HEK293 (cell line): ENCODE data around the gene PTPRN2.

Experiments
- CTCF ChIA-PET: fragments of 350-600 bp; formaldehyde crosslinking; extraction: SDS; loops from one replicate; lab custom pipeline; 2021; ENCODE audit warnings: antibody characterized with exemption; lab: Yijun Ruan, JAX
- POLR2A ChIA-PET: fragments of 300-600 bp; formaldehyde crosslinking; extraction: SDS; loops from one replicate; lab custom pipeline; 2020; ENCODE audit warnings: antibody characterized with exemption, inconsistent platforms; lab: Yijun Ruan, JAX
- H3K27ac ChIP-seq: fragments of 200-500 bp; sonication (Bioruptor generic); 2 replicates; pipeline ENCODE4 v1.5.1; 2014; ENCODE audit warnings: low read depth, low read length, control low read depth, inconsistent platforms; ENCODE audit errors: extremely low read depth
- H3K36me3 ChIP-seq, 2 experiments: fragments of 200-500 bp in 1 of 2; sonication (Bioruptor generic) in 1 of 2; 1 replicate in 1 of 2; 2 replicates in 1 of 2; pipeline ENCODE4 v1.5.1; 2014 to 2017; ENCODE audit warnings: inconsistent platforms in 2 of 2, low read length in 2 of 2; ENCODE audit not compliant: control insufficient read depth in 2 of 2, insufficient read depth in 1 of 2
- H3K4me1 ChIP-seq: fragments of 200-500 bp; sonication (Bioruptor generic); 2 replicates; pipeline ENCODE4 v1.5.1; 2014; ENCODE audit warnings: mild to moderate bottlenecking, low read length, inconsistent platforms; ENCODE audit not compliant: control insufficient read depth, insufficient read depth
- H3K4me3 ChIP-seq: 2 replicates; pipeline ENCODE4 v1.5.1; 2011; ENCODE audit warnings: low read depth, mild to moderate bottlenecking, control low read depth, low read length, moderate library complexity
- H3K9me3 ChIP-seq: fragments of 200-500 bp; sonication (Bioruptor generic); 2 replicates; pipeline ENCODE4 v1.5.1; 2014; ENCODE audit warnings: low read depth, low read length, inconsistent platforms; ENCODE audit not compliant: control insufficient read depth, insufficient read depth
- IKZF3 ChIP-seq: fragments of 450-650 bp; IDR thresholded peaks from 2 replicates; pipeline ENCODE4 v1.5.0; 2018; ENCODE audit warnings: missing biosample characterization, mild to moderate bottlenecking, missing genetic modification characterization, moderate library complexity
- KLF17 ChIP-seq: fragments of 450-650 bp; formaldehyde crosslinking; IDR thresholded peaks from 2 replicates; pipeline ENCODE4 v1.5.1; 2016; ENCODE audit warnings: missing biosample characterization, missing genetic modification characterization
- PRDM4 ChIP-seq: fragments of 450-650 bp; formaldehyde crosslinking; IDR thresholded peaks from 2 replicates; pipeline ENCODE4 v1.5.1; 2017; ENCODE audit warnings: missing biosample characterization, missing genetic modification characterization
- SETDB1 ChIP-seq: IDR thresholded peaks from one replicate; pipeline ENCODE4 v1.6.1; 2017; ENCODE audit warnings: mild to moderate bottlenecking, low read length, moderate library complexity, mixed read lengths; ENCODE audit not compliant: insufficient read length
- ZNF132 ChIP-seq: fragments of 450-650 bp; formaldehyde crosslinking; IDR thresholded peaks from 2 replicates; pipeline ENCODE4 v1.5.1; 2017; ENCODE audit warnings: missing biosample characterization, missing genetic modification characterization, borderline replicate concordance
- ZNF157 ChIP-seq: fragments of 450-650 bp; formaldehyde crosslinking; IDR thresholded peaks from 2 replicates; pipeline ENCODE4 v1.5.1; 2016; ENCODE audit warnings: missing biosample characterization, missing genetic modification characterization
- ZNF211 ChIP-seq: fragments of 450-650 bp; formaldehyde crosslinking; IDR thresholded peaks from 2 replicates; pipeline ENCODE4 v1.5.1; 2016; ENCODE audit warnings: low read depth, missing biosample characterization, missing genetic modification characterization
- ZNF449 ChIP-seq: fragments of 450-650 bp; formaldehyde crosslinking; IDR thresholded peaks from 2 replicates; pipeline ENCODE4 v1.5.1; 2017; ENCODE audit warnings: missing biosample characterization, mild to moderate bottlenecking, missing genetic modification characterization, moderate library complexity
- ZNF501 ChIP-seq: fragments of 450-650 bp; formaldehyde crosslinking; IDR thresholded peaks from 2 replicates; pipeline ENCODE4 v1.5.1; 2016; ENCODE audit warnings: missing biosample characterization, missing genetic modification characterization
- ZNF654 ChIP-seq: fragments of 450-650 bp; formaldehyde crosslinking; IDR thresholded peaks from 2 replicates; pipeline ENCODE4 v1.5.1; 2016; ENCODE audit warnings: low read depth, missing biosample characterization, missing genetic modification characterization
- ZNF791 ChIP-seq: fragments of 450-650 bp; formaldehyde crosslinking; IDR thresholded peaks from 2 replicates; pipeline ENCODE4 v1.5.1; 2016; ENCODE audit warnings: missing biosample characterization, missing genetic modification characterization
- ZNF837 ChIP-seq: fragments of 450-650 bp; formaldehyde crosslinking; IDR thresholded peaks from 2 replicates; pipeline ENCODE4 v1.5.1; 2016; ENCODE audit warnings: missing biosample characterization, missing genetic modification characterization
- ZXDB ChIP-seq: fragments of 450-650 bp; formaldehyde crosslinking; IDR thresholded peaks from 2 replicates; pipeline ENCODE4 v1.5.1; 2016; ENCODE audit warnings: missing biosample characterization, missing genetic modification characterization
- TF ChIP-seq, protein P1 (sequence below): fragments of 450-650 bp; formaldehyde crosslinking; IDR thresholded peaks from 2 replicates; pipeline ENCODE4 v1.5.1; 2016; ENCODE audit warnings: missing biosample characterization, missing genetic modification characterization
- TF ChIP-seq, protein P2 (sequence below): fragments of 450-650 bp; formaldehyde crosslinking; IDR thresholded peaks from 2 replicates; pipeline ENCODE4 v1.5.1; 2016; ENCODE audit warnings: missing biosample characterization, missing genetic modification characterization, low read depth

Gene PTPRN2

DNA sequence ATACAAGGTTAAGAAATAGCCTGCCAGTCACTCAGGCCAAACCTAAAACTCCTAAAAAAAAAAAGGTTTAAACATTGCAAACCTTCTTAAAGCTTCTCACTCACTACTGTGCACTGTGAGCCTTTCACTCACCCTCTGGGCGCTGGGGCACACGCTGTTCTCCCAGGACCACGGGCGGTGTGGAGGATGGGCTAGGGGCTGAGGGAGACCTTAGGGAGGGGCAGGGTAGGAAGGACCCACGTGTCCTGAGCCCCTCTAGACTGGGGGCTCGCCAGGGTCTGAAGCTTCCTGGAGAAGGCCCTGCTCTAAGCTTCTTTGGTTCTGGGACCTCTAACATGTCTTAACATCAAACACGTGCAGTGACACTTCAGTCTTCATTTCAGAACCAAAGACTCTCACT lies 681.0 kb downstream of the PTPRN2 start:
- Histone ChIP-seq H3K36me3 (no peaks in the 10 kb centered on the region), H3K27ac (no peak overlapping the region), H3K9me3 (no peaks in the 10 kb centered on the region), H3K4me1 (no peaks in the 10 kb centered on the region), H3K4me3 (no peak overlapping the region)
- TF ChIP-seq SETDB1 = no peak
- TF ChIP-seq ZNF791 (tag by site-specific recombination) = no peak
- TF ChIP-seq, protein P1, sequence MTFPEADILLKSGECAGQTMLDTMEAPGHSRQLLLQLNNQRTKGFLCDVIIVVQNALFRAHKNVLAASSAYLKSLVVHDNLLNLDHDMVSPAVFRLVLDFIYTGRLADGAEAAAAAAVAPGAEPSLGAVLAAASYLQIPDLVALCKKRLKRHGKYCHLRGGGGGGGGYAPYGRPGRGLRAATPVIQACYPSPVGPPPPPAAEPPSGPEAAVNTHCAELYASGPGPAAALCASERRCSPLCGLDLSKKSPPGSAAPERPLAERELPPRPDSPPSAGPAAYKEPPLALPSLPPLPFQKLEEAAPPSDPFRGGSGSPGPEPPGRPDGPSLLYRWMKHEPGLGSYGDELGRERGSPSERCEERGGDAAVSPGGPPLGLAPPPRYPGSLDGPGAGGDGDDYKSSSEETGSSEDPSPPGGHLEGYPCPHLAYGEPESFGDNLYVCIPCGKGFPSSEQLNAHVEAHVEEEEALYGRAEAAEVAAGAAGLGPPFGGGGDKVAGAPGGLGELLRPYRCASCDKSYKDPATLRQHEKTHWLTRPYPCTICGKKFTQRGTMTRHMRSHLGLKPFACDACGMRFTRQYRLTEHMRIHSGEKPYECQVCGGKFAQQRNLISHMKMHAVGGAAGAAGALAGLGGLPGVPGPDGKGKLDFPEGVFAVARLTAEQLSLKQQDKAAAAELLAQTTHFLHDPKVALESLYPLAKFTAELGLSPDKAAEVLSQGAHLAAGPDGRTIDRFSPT (tag by site-specific recombination) = no peak
- TF ChIP-seq ZNF157 (tag by site-specific recombination) = no peak
- no peak for TF ChIP-seq ZXDB (tag by site-specific recombination)
- TF ChIP-seq ZNF211 (tag by site-specific recombination) = no peak
- TF ChIP-seq, protein P2, sequence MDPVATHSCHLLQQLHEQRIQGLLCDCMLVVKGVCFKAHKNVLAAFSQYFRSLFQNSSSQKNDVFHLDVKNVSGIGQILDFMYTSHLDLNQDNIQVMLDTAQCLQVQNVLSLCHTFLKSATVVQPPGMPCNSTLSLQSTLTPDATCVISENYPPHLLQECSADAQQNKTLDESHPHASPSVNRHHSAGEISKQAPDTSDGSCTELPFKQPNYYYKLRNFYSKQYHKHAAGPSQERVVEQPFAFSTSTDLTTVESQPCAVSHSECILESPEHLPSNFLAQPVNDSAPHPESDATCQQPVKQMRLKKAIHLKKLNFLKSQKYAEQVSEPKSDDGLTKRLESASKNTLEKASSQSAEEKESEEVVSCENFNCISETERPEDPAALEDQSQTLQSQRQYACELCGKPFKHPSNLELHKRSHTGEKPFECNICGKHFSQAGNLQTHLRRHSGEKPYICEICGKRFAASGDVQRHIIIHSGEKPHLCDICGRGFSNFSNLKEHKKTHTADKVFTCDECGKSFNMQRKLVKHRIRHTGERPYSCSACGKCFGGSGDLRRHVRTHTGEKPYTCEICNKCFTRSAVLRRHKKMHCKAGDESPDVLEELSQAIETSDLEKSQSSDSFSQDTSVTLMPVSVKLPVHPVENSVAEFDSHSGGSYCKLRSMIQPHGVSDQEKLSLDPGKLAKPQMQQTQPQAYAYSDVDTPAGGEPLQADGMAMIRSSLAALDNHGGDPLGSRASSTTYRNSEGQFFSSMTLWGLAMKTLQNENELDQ (tag by site-specific recombination) = no peak
- TF ChIP-seq ZNF449 (tag by site-specific recombination) = no peak
- TF ChIP-seq ZNF132 (tag by site-specific recombination) = no peak
- TF ChIP-seq IKZF3 = no peak
- TF ChIP-seq ZNF837 (tag by site-specific recombination) = no peak
- no peak for TF ChIP-seq ZNF654 (tag by site-specific recombination)
- TF ChIP-seq ZNF501 (tag by site-specific recombination) = no peak
- no peak for TF ChIP-seq PRDM4 (tag by site-specific recombination)
- TF ChIP-seq KLF17 (tag by site-specific recombination) = no peak
- CTCF ChIA-PET = interaction anchor here (0.6 kb wide), 1 partner anchor 791 kb away, joined by 3 read pairs; no protein-coding TSS in a partner anchor
- POLR2A ChIA-PET = no interaction called here
